AG10803 (cell line): ENCODE measurements around the gene EP400.

Experiments
- DNase-seq: peaks from one replicate; pipeline ENCODE4 v3.0.0; 2010; ENCODE audit warnings: low read depth
- H3K4me3 ChIP-seq: 2 replicates; pipeline ENCODE4 v1.5.1; 2011; ENCODE audit warnings: mild to moderate bottlenecking, low read length, control low read depth
- TF ChIP-seq, protein P1 (sequence below): conservative IDR thresholded peaks from 2 replicates; pipeline ENCODE4 v1.5.1; 2011; ENCODE audit warnings: mild to moderate bottlenecking, low read length, control low read depth, inconsistent platforms

EP400 gene

DNA sequence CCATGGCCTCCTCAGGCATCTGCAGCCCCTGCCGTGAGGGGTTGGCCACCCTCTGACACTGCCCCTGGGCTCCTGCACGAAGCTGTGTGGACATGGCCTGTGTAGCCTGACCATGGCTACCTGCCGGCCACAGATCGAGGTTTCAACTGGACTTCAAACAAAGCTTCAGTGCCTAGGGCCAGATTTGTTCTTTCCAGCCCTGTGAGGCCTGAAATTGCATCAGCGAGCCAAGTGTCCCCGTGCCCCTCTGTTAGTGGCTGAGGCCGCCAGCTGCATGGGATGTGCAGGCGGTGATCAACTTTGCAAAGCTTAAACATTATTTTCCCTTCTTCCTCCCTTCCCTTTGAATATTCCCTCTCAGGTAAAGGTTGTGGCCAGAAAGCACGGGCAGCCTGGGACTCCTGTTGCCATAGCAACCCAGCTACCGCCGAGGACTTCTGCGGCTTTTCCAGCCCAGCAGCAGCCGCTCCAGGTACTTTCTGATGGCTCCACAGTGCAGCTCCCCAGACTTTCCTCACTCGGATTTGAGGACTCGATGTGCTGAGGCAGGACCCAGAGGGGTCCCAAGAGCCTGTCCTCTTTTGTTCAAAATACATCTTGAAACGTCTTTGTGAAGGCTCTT is 158.6 kb downstream of the EP400 start:
- H3K4me3 ChIP-seq: no peak overlapping the region
- DNase-seq: no peak
- TF ChIP-seq, protein P1, sequence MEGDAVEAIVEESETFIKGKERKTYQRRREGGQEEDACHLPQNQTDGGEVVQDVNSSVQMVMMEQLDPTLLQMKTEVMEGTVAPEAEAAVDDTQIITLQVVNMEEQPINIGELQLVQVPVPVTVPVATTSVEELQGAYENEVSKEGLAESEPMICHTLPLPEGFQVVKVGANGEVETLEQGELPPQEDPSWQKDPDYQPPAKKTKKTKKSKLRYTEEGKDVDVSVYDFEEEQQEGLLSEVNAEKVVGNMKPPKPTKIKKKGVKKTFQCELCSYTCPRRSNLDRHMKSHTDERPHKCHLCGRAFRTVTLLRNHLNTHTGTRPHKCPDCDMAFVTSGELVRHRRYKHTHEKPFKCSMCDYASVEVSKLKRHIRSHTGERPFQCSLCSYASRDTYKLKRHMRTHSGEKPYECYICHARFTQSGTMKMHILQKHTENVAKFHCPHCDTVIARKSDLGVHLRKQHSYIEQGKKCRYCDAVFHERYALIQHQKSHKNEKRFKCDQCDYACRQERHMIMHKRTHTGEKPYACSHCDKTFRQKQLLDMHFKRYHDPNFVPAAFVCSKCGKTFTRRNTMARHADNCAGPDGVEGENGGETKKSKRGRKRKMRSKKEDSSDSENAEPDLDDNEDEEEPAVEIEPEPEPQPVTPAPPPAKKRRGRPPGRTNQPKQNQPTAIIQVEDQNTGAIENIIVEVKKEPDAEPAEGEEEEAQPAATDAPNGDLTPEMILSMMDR: no peak

DNA sequence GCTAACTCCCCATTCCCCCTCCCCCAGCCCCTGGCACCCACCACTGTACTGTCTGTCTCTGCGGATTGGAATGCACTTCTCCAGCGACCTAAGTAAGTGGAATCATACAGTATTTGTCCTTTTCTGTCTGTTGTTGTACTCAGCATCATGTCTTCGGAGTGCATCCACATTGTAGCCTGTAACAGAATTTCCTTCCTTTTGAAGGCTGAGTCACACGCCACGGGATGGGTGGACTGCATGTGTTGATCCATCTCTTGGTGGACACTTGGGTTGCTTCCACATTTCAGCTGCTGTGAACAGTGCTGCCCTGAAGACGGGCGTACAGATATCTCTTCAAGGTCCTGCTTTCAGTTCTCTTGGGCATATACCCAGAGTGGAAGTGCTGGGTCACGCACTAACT is 160.0 kb downstream of the EP400 start:
- no peak for DNase-seq
- TF ChIP-seq, protein P1: no peak
- no peak overlapping the region for H3K4me3 ChIP-seq

DNA sequence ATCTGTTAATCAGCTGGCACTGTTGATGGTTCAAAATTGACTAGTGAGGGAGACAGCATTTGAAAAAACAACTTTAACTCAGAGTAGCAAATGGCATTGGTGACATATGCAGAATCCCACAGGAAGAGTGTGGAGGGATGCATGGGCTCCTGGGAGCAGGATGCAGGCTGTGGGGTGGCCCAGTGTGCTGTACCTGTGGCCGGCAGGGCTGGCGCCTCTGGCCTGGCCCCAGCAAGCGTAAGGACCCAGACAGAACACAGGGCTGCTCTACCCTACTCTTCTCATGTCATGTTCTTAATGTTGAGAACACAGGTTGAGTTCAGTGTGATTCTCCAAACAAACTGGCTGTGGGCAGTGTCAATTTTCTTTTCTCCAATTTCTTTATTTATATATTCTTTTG is 160.9 kb downstream of the EP400 start:
- TF ChIP-seq, protein P1: no peak
- H3K4me3 ChIP-seq: no peak overlapping the region
- no peak for DNase-seq

DNA sequence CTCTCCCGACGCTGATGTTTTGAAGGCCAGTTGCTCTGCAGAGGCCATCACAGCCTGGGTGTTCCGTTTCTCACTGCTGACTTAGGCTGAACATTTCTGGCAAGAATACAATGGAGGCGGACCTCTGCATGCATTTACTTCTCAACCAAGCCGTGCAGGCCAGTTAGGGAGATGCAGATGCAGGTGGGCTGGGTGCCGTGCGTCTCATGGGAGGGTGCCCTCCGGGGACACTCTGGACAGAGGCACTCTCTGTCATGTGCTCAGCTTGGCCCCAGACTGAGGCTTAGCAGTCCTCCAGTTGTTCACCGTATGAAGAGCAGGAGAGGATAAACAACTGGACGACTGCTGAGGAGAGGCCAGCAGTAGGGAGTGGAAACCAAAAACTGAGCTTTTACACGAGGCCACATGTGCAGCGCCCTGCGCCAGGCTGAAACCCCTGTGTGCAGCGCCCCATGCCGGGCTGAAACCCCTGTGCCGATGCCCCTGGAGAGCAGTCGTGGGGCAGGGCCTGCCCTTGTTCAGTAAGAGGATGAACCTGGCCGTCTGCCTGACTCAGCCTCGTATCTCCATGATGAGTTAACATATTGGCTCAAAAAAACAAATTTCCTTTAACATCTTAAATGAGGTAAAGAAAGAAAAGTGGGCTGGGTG is 162.0 kb downstream of the EP400 start:
- DNase-seq: no peak
- H3K4me3 ChIP-seq: no peak overlapping the region
- TF ChIP-seq, protein P1: no peak

DNA sequence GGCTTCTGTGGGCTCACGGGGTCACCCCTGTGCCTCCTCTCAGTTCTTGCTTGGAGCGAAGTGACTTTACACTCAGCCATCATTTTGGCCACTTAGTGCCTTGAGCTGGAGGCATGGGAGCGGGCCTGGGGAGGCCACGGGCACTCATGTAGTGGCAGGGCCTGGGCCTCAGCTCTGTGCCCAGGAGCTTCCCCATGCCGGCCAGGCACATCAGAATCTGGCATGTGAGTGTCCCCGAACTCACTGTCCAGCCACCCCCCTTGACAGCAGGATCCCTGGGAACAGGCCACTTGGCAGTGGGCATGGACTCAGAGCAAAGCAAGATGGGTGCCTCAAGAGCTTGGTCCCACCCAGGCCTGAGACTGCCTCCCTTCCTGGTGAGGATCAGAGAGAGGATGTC is 164.9 kb downstream of the EP400 start:
- TF ChIP-seq, protein P1: no peak
- H3K4me3 ChIP-seq: no peak overlapping the region

DNA sequence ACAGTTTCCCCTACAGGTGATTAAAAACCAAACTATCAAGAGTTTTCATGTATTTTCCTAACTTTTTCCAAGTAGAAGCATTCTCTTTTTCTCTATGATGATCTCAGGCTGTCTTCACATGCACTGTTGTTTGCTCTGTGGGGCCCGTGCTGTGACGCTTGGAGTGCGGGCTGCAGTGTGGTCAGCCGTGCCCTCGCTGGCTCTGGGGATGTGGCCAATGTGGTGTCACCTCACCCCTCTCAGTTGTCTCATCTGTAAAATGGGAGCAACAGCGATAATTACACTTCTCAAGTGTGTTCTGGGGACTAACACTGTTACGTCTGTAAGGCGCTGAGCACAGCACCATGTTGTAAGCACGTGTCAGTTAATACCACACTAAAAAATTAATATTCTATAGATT is 165.8 kb downstream of the EP400 start:
- H3K4me3 ChIP-seq: no peak overlapping the region
- TF ChIP-seq, protein P1: no peak
- DNase-seq: no peak

More for the DNA sequence above, 164.9 kb downstream of the EP400 start:
- no peak for DNase-seq
